ENCODE results near the gene CREBRF.
"Not testable (repeated sequence)": the region's sequence is repeated elsewhere in the genome, so short reads cannot be mapped to it uniquely, and the experiment has no call there.

The CREBRF gene

DNA sequence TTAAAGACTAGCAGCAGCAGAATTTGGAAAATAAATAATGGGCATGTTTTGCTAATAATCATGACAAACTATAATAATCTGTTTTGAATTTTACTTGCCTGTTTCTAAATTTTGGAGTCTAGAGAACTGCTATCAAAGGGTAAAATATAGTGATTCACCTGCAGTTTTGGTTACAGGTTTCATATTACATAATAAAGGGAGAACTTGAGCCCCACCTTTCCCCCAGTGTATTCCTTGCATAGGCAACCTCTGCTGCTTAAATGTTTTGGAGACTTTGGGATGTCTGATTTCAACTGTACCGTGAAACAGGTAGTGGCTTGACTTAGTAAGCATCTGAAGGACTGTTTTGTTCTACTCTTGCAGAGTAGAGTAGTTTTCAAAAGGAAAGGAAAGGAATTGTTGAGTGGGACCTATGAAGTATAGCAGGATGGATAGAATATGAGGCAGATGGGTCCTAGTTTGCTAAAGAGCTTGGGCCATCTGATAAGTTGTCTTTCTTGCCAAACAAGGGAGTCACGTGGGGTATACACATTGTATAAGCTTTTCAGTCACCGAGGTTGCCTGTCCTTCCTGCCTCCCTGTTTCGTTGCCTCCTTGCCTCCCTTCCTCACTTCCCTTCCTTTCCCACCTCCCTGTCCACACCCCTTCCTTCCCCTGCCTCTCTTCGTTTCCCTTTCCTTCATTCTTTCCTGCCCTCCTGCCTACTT is 19.1 kb downstream of the CREBRF start:
- H2AFZ ChIP-seq (ENCODE audit: low read depth, low read length), result no peak overlapping the region
- no peaks in the 10 kb centered on the region for H3K27me3 ChIP-seq (ENCODE audit: insufficient read depth, low read length)
- H3K36me3 ChIP-seq (ENCODE audit: insufficient read depth, low read length), result no peaks in the 10 kb centered on the region
- H3K4me3 ChIP-seq (ENCODE audit: low read length), result no peak overlapping the region
- no peaks in the 10 kb centered on the region for H3K9me3 ChIP-seq (ENCODE audit: low read length)
- H3K4me1 ChIP-seq (ENCODE audit: insufficient read depth, low read length), result no peaks in the 10 kb centered on the region

DNA sequence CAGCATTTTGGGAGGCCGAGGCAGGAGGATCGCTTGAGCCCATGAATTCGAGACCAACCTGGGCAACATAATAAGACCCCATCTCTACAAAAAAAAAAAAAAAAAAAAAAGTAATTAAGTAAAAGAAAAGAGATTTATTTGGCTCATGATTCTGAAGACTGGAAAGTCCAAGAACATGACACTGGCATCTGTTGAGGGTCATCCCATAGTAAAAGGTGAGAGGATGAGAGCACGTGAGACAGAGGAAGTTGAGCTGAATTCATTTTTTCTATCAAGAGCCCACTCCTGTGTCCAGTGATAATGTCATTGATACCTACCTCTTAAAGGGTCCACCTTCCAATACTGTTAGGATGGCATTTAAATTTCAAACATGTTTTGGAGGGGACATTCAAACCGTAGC is 19.8 kb downstream of the CREBRF start:
- no peaks in the 10 kb centered on the region for H3K36me3 ChIP-seq (ENCODE audit: insufficient read depth, low read length)
- no peak overlapping the region for H2AFZ ChIP-seq (ENCODE audit: low read depth, low read length)
- H3K4me3 ChIP-seq (ENCODE audit: low read length), result no peak overlapping the region
- H3K9me3 ChIP-seq (ENCODE audit: low read length), result no peaks in the 10 kb centered on the region
- no peaks in the 10 kb centered on the region for H3K4me1 ChIP-seq (ENCODE audit: insufficient read depth, low read length)
- no peaks in the 10 kb centered on the region for H3K27me3 ChIP-seq (ENCODE audit: insufficient read depth, low read length)

DNA sequence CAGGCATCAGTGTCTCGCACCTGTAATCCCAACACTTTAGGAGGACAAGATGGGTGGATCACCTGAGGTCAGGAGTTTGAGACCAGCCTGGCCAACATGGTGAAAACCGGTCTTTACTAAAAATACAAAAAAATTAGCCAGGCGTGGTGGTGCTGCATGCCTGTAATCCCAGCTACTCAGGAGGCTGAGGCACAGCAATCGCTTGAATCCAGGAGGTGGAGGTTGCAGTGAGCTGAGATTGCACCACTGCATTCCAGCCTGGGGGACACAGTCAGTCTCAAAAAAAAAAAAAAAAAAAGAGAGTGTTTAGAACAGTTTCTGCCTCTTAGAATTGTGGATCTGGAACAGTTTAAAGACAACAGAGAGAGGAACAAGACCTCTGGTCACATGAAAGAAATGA is 20.3 kb downstream of the CREBRF start:
- H2AFZ ChIP-seq (ENCODE audit: low read depth, low read length); H3K9me3 ChIP-seq (ENCODE audit: low read length); H3K27me3 ChIP-seq (ENCODE audit: insufficient read depth, low read length); H3K36me3 ChIP-seq (ENCODE audit: insufficient read depth, low read length); H3K4me1 ChIP-seq (ENCODE audit: insufficient read depth, low read length); H3K4me3 ChIP-seq (ENCODE audit: low read length): not testable (repeated sequence)

DNA sequence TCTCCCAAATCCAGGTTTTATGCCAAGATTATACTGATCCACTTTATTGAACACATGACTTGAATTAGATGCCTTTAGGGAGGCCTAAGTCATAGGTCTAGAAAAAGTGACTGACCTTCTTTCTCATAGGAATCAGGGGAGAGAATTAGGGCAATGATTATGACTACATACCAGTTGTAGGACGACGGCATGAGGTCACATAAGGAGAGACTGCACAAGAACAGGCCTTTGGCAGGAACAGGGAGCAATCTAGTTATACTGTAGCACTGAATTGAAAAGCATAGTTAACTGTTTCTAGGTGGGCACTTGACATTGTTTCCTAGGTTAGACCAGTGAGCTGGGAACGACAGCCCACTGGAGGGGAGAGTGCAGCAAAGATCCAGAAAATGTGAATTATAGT is 22.7 kb downstream of the CREBRF start:
- Histone ChIP-seq H2AFZ (ENCODE audit: low read depth, low read length) (no peak overlapping the region), H3K4me1 (ENCODE audit: insufficient read depth, low read length) (no peaks in the 10 kb centered on the region), H3K4me3 (ENCODE audit: low read length) (no peak overlapping the region), H3K36me3 (ENCODE audit: insufficient read depth, low read length) (peaks cover 3% of the 10 kb centered on the region), H3K9me3 (ENCODE audit: low read length) (no peaks in the 10 kb centered on the region), H3K27me3 (ENCODE audit: insufficient read depth, low read length) (no peaks in the 10 kb centered on the region)

DNA sequence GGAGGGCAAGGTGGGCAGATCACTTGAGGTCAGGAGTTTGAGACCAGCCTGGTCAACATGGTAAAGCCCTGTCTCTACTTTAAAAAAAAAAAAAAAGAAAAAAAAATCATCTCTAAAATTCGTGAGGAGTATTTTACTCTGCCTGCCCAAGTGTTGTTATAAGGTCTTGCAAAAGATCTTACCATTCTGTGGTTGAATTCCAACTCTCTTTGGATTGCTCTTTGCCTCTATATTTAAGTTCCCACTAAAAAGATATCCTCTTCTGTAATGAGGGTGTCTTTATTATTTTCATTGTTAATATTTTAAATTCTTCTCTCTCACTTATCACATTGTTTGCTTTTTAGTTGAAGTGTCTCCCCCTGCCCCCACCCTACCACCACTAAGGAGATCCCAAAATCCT is 33.4 kb downstream of the CREBRF start:
- H2AFZ ChIP-seq (ENCODE audit: low read depth, low read length), result no peak overlapping the region
- H3K36me3 ChIP-seq (ENCODE audit: insufficient read depth, low read length), result peaks cover 15% of the 10 kb centered on the region
- H3K4me3 ChIP-seq (ENCODE audit: low read length), result no peak overlapping the region
- H3K27me3 ChIP-seq (ENCODE audit: insufficient read depth, low read length), result no peaks in the 10 kb centered on the region
- H3K9me3 ChIP-seq (ENCODE audit: low read length), result no peaks in the 10 kb centered on the region
- H3K4me1 ChIP-seq (ENCODE audit: insufficient read depth, low read length), result no peaks in the 10 kb centered on the region

DNA sequence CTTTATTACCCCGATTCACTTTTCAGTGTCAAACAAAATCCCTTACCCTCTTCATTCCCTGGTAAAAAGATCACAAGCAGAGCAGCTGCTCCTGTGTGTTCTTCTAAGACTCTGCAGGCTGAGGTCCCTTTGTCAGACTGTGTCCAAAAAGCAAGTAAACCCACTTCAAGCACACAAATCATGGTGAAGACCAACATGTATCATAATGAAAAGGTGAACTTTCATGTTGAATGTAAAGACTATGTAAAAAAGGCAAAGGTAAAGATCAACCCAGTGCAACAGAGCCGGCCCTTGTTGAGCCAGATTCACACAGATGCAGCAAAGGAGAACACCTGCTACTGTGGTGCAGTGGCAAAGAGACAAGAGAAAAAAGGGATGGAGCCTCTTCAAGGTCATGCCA is 34.5 kb downstream of the CREBRF start:
- Histone ChIP-seq H3K27me3 (ENCODE audit: insufficient read depth, low read length) (no peaks in the 10 kb centered on the region), H3K4me1 (ENCODE audit: insufficient read depth, low read length) (no peaks in the 10 kb centered on the region), H3K4me3 (ENCODE audit: low read length) (no peak overlapping the region), H3K9me3 (ENCODE audit: low read length) (no peaks in the 10 kb centered on the region), H2AFZ (ENCODE audit: low read depth, low read length) (no peak overlapping the region), H3K36me3 (ENCODE audit: insufficient read depth, low read length) (peaks cover 15% of the 10 kb centered on the region)

DNA sequence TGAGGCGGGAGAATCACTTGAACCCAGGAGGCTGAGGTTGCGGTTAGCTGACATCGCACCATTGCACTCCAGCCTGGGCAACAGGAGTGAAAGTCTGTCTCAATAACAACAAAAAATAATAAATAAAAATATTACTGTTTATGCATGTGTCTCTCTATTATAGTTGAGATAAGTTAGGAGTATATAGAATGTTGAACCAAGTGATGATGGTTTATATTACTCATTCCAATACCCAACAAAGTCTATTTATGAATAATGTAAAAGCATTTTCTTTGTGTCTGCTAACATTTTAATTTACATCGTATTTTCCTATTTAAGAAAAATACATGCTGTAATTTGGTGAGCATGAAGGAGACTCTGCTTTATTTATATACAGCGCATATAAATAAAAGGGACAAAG is 35.8 kb downstream of the CREBRF start:
- no peaks in the 10 kb centered on the region for H3K4me1 ChIP-seq (ENCODE audit: insufficient read depth, low read length)
- no peaks in the 10 kb centered on the region for H3K27me3 ChIP-seq (ENCODE audit: insufficient read depth, low read length)
- H3K4me3 ChIP-seq (ENCODE audit: low read length), result no peak overlapping the region
- no peaks in the 10 kb centered on the region for H3K9me3 ChIP-seq (ENCODE audit: low read length)
- H3K36me3 ChIP-seq (ENCODE audit: insufficient read depth, low read length), result peaks cover 15% of the 10 kb centered on the region
- H2AFZ ChIP-seq (ENCODE audit: low read depth, low read length), result no peak overlapping the region

DNA sequence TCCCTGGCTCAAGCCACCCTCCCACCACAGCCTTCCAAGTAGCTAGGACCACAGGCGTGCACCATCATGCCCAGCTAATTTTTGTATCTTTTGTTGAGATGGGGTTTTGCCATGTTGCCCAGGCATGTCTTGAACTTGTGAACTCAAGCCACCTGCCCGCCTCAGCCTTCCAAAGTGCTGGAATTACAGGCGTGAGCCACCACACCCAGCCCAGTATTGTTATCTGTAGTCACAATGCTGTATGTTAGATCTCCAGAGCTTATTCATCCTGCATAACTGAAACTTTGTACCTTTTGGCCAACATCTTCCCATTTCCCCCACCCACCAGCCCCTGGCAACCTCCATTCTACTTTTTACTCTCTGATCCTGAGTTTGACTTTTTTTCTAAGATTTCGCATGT is 37.5 kb downstream of the CREBRF start:
- no peaks in the 10 kb centered on the region for H3K9me3 ChIP-seq (ENCODE audit: low read length)
- H2AFZ ChIP-seq (ENCODE audit: low read depth, low read length), result no peak overlapping the region
- H3K27me3 ChIP-seq (ENCODE audit: insufficient read depth, low read length), result no peaks in the 10 kb centered on the region
- H3K4me3 ChIP-seq (ENCODE audit: low read length), result no peak overlapping the region
- H3K36me3 ChIP-seq (ENCODE audit: insufficient read depth, low read length), result peaks cover 13% of the 10 kb centered on the region
- no peaks in the 10 kb centered on the region for H3K4me1 ChIP-seq (ENCODE audit: insufficient read depth, low read length)

DNA sequence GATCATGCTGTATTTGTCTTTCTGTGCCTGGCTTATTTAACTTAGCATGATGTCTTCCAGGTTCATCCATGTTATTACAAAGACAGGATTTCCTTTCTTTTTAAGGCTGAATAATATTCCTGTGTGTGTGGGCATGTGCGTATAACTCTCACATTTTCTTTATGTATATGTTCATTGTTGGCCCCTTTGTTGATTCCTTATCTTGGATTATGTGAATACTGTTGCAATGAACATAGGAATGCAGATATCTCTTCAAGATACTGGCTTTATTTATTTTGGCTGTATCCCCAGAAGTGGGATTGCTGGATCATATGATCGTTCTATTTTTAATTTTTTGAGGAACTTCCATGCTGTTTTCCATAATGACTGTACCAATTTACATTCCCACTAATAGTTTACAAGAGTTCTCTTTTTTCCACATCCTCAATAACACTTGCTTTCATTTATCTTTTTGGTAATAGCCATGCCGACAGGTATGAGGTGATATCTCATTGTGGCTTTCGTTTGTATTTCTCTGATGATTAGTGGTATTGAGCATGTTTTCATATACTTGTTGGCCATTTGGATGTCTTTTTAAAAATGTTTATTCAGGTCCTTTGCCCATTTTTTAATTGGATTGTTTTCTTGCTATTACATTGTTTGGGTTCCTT is 38.0 kb downstream of the CREBRF start:
- Histone ChIP-seq H3K4me3 (ENCODE audit: low read length) (no peak overlapping the region), H3K36me3 (ENCODE audit: insufficient read depth, low read length) (peaks cover 13% of the 10 kb centered on the region)

DNA sequence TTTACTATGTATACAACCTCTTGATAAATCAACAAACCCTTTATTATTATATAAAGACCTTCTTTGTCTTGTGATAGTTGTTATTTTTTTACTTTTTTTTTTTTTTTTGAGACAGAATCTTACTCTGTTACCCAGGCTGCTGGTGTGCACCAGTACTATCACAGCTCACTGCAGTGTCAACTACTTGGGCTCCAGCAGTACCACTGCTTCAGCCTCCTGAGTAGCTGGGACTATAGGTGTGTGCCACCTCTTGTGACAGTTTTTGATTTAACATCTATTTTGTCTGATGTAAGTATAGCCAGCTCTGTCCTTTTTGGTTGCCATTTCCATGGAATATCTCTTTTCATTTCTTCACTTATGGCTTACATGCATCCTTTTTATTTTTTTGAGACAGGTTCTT is 42.6 kb downstream of the CREBRF start:
- Histone ChIP-seq H3K4me1 (ENCODE audit: insufficient read depth, low read length) (no peaks in the 10 kb centered on the region), H3K27me3 (ENCODE audit: insufficient read depth, low read length) (no peaks in the 10 kb centered on the region), H3K36me3 (ENCODE audit: insufficient read depth, low read length) (peaks cover 3% of the 10 kb centered on the region), H2AFZ (ENCODE audit: low read depth, low read length) (no peak overlapping the region), H3K9me3 (ENCODE audit: low read length) (peaks cover 4% of the 10 kb centered on the region), H3K4me3 (ENCODE audit: low read length) (no peak overlapping the region)

More for the DNA sequence above, 38.0 kb downstream of the CREBRF start:
- Histone ChIP-seq H2AFZ (ENCODE audit: low read depth, low read length) (no peak overlapping the region), H3K9me3 (ENCODE audit: low read length) (no peaks in the 10 kb centered on the region), H3K4me1 (ENCODE audit: insufficient read depth, low read length) (no peaks in the 10 kb centered on the region), H3K27me3 (ENCODE audit: insufficient read depth, low read length) (no peaks in the 10 kb centered on the region)

DNA sequence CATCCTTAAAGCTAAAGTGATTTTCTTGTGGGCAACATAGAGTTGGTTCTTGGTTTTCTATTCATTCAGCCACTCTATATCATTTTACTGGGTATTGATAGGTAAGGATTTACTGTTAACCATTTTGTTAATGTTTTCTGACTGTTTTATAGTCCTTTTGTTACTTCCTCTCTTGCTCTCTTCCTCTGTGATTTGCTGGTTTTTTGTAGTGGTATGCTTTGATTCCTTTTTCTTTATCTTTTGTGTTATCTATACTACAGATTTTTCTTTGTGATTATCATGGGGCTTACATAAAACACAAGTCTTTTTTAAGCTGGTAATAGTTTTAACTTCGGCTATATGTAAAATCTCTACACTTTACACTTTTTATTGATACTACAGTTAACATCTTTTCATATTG is 43.3 kb downstream of the CREBRF start:
- Histone ChIP-seq H3K36me3 (ENCODE audit: insufficient read depth, low read length) (peaks cover 3% of the 10 kb centered on the region), H3K4me3 (ENCODE audit: low read length) (no peak overlapping the region), H3K4me1 (ENCODE audit: insufficient read depth, low read length) (no peaks in the 10 kb centered on the region), H3K9me3 (ENCODE audit: low read length) (peaks cover 4% of the 10 kb centered on the region), H3K27me3 (ENCODE audit: insufficient read depth, low read length) (no peaks in the 10 kb centered on the region), H2AFZ (ENCODE audit: low read depth, low read length) (no peak overlapping the region)

DNA sequence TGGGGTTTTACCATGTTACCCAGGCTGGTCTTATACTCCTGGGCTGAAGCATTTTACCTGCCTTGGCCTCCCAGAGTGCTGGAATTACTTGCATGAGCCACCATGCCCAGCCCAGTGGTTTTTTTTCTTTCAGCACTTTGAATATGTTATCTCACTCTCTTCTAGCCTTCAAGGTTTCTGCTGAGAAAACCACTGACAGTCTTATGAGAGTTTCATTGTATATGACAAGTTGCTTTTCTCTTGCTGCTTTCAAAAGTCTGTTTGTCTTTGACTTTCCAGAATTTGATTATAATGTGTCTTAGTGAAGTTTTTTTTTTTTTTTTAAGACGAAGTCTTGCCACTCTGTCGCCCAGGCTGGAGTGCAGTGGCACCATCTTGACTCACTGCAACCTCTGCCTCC is 45.1 kb downstream of the CREBRF start:
- no peak overlapping the region for H3K4me3 ChIP-seq (ENCODE audit: low read length)
- no peaks in the 10 kb centered on the region for H3K27me3 ChIP-seq (ENCODE audit: insufficient read depth, low read length)
- H3K36me3 ChIP-seq (ENCODE audit: insufficient read depth, low read length), result peaks cover 3% of the 10 kb centered on the region
- no peak overlapping the region for H2AFZ ChIP-seq (ENCODE audit: low read depth, low read length)
- H3K4me1 ChIP-seq (ENCODE audit: insufficient read depth, low read length), result no peaks in the 10 kb centered on the region
- peaks cover 4% of the 10 kb centered on the region for H3K9me3 ChIP-seq (ENCODE audit: low read length)

DNA sequence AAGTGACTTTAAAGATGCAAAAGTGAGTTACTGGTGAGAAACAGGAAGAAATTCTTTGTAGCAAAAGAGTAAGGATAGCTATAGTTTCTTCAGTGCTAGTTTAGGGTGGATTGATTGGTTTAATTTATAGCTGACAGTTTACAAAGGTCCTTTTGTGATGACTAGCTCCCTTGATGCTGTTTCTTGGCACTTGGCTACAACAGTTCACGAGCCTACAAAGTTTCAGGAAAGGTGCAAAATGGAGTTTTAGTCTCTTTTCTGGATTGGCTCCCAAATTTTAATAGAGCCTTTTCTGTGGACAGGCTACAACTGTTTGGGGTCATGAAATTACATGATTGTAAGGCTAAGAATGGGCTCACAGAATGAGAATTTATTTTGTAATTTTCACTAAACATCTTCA is 47.3 kb downstream of the CREBRF start:
- H3K4me3 ChIP-seq (ENCODE audit: low read length), result no peak overlapping the region
- no peak overlapping the region for H2AFZ ChIP-seq (ENCODE audit: low read depth, low read length)
- no peaks in the 10 kb centered on the region for H3K4me1 ChIP-seq (ENCODE audit: insufficient read depth, low read length)
- no peaks in the 10 kb centered on the region for H3K27me3 ChIP-seq (ENCODE audit: insufficient read depth, low read length)
- peaks cover 3% of the 10 kb centered on the region for H3K36me3 ChIP-seq (ENCODE audit: insufficient read depth, low read length)
- H3K9me3 ChIP-seq (ENCODE audit: low read length), result peaks cover 4% of the 10 kb centered on the region

DNA sequence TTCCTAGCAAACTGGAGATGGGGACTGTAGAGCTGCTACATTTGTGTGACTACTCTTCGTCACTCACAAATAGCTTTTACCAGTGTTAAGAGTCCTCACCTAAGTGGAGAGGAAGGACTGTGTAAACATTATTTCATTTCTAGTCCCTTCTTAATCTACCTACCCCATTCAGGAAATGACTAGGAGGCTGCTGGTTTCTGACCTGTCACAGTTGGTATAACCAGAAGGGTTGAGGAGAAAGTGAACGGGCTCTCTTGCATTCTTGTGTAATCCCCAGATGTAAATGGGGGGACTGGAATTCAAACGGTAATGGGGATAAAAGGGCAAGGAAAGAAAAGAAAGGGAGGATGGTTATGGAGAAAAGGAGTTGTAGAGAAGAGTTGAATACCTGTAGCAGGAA is 52.8 kb downstream of the CREBRF start:
- Histone ChIP-seq H3K9me3 (ENCODE audit: low read length) (no peaks in the 10 kb centered on the region), H3K4me3 (ENCODE audit: low read length) (no peak overlapping the region), H3K36me3 (ENCODE audit: insufficient read depth, low read length) (peaks cover 16% of the 10 kb centered on the region), H3K27me3 (ENCODE audit: insufficient read depth, low read length) (no peaks in the 10 kb centered on the region), H2AFZ (ENCODE audit: low read depth, low read length) (no peak overlapping the region), H3K4me1 (ENCODE audit: insufficient read depth, low read length) (no peaks in the 10 kb centered on the region)
